Fibroblast of lung (primary cell): ENCODE results near the gene GCSAM. TPM values are rescaled to one million over a fixed set of nuclear protein-coding genes. Genes with fewer than 3 reads are reported as not detected.

Experiments
- DNase-seq, 2 donors: peaks; one replicate each; pipeline versions ENCODE4 v3.0.0 to v3.0.0-alpha.2; 2010; ENCODE audit warnings: low read depth in 2 of 2
- H2AFZ ChIP-seq: 2 replicates; pipeline ENCODE4 v1.5.1; 2012; ENCODE audit warnings: low read length, control low read depth, inconsistent platforms
- H3K27ac ChIP-seq: 2 replicates; pipeline ENCODE4 v1.5.1; 2011; ENCODE audit warnings: low read length, control low read depth; ENCODE audit not compliant: insufficient read depth
- H3K27me3 ChIP-seq: 2 replicates; pipeline ENCODE4 v1.5.1; 2011; ENCODE audit warnings: mild to moderate bottlenecking, low read length; ENCODE audit not compliant: control insufficient read depth, insufficient read depth
- H3K36me3 ChIP-seq: 2 replicates; pipeline ENCODE4 v1.5.1; 2011; ENCODE audit warnings: low read length; ENCODE audit not compliant: control insufficient read depth, insufficient read depth
- H3K4me1 ChIP-seq: 2 replicates; pipeline ENCODE4 v1.5.1; 2011; ENCODE audit warnings: low read length; ENCODE audit not compliant: control insufficient read depth, insufficient read depth; ENCODE audit errors: extremely low read depth
- H3K4me2 ChIP-seq: 2 replicates; pipeline ENCODE4 v1.5.1; 2011; ENCODE audit warnings: low read length, control low read depth; ENCODE audit not compliant: insufficient read depth; ENCODE audit errors: extremely low read depth
- H3K4me3 ChIP-seq, 4 experiments: fragments of 200-600 bp in 1 of 4; sonication (generic) in 1 of 4; replicated peaks in 1 of 4; 2 replicates each; pipeline ENCODE4 v1.5.1; 2011 to 2016; ENCODE audit warnings: low read length in 4 of 4, low read depth in 3 of 4, mild to moderate bottlenecking in 3 of 4, control low read depth in 2 of 4, inconsistent platforms in 1 of 4, mixed read lengths in 1 of 4; ENCODE audit not compliant: insufficient read depth in 1 of 4; ENCODE audit errors: control extremely low read depth in 1 of 4
- H3K79me2 ChIP-seq: 2 replicates; pipeline ENCODE4 v1.5.1; 2012; ENCODE audit warnings: mild to moderate bottlenecking, low read length, inconsistent platforms; ENCODE audit not compliant: control insufficient read depth, insufficient read depth
- H3K9ac ChIP-seq: 2 replicates; pipeline ENCODE4 v1.5.1; 2011; ENCODE audit warnings: mild to moderate bottlenecking, low read length, control low read depth; ENCODE audit not compliant: insufficient read depth
- H3K9me3 ChIP-seq: 2 replicates; pipeline ENCODE4 v1.5.1; 2012; ENCODE audit warnings: low read depth, low read length; ENCODE audit not compliant: control insufficient read depth, insufficient read depth
- H4K20me1 ChIP-seq: 2 replicates; pipeline ENCODE4 v1.5.1; 2011; ENCODE audit warnings: low read length; ENCODE audit not compliant: control insufficient read depth, insufficient read depth; ENCODE audit errors: extremely low read depth
- CTCF ChIP-seq, 2 donors: IDR thresholded peaks in 1 of 2; conservative IDR thresholded peaks in 1 of 2; 1 replicate in 1 of 2; 2 replicates in 1 of 2; pipeline ENCODE4 v1.5.1; 2011 to 2012; ENCODE audit warnings: low read length in 2 of 2, control low read depth in 1 of 2, inconsistent platforms in 1 of 2, low read depth in 1 of 2, mild to moderate bottlenecking in 1 of 2
- EZH2 ChIP-seq: IDR thresholded peaks from 2 replicates; pipeline ENCODE4 v1.5.1; 2012; ENCODE audit warnings: low read length, control low read depth, mild to moderate bottlenecking; ENCODE audit errors: missing control alignments
- polyA plus RNA-seq, 2 donors: library from polyadenylated mRNA; depleted of rRNA in 1 of 2; stranded (reverse) in 1 of 2; unstranded in 1 of 2; fragments of >200 nt; gene quantifications; 2 replicates each; pipeline ENCODE4 v1.2.1, GENCODE V29; 2011 to 2012; ENCODE audit warnings: missing spikeins in 1 of 2
- total RNA-seq: library from RNA; depleted of rRNA; stranded (reverse); fragments of >200 nt; gene quantifications from 2 replicates; pipeline ENCODE4 v1.2.1, GENCODE V29; 2014

GCSAM gene
- total and polyA plus RNA-seq, 2 donors (not counting 1 experiment from before 2014, with no cell fraction given) = not detected

GRCh38 chr3:112119962-112120836 lies 12.8 kb downstream of the GCSAM start:
- TF ChIP-seq CTCF (conservative IDR thresholded peaks at IDR 0.05 in 1 of 2, IDR thresholded peaks at IDR 0.05 in 1 of 2; ENCODE audit: low read depth in 1 of 2, low read length in 2 of 2) (no peak), EZH2 (no peak)
- Histone ChIP-seq H3K4me2 (no peak overlapping the region), H2AFZ (no peak overlapping the region), H3K4me1 (no peaks in the 10 kb centered on the region), H3K27me3 (no peaks in the 10 kb centered on the region), H3K4me3 (no peak overlapping the region), H3K79me2 (no peaks in the 10 kb centered on the region), H3K9ac (no peak overlapping the region), H3K36me3 (no peaks in the 10 kb centered on the region), H4K20me1 (no peaks in the 10 kb centered on the region), H3K9me3 (no peaks in the 10 kb centered on the region), H3K27ac (no peak overlapping the region)
- no peak for DNase-seq

GRCh38 chr3:112117841-112118571 lies 15.0 kb downstream of the GCSAM start:
- TF ChIP-seq EZH2 (no peak), CTCF (conservative IDR thresholded peaks at IDR 0.05 in 1 of 2, IDR thresholded peaks at IDR 0.05 in 1 of 2; ENCODE audit: low read depth in 1 of 2, low read length in 2 of 2) (no peak)
- H3K36me3 ChIP-seq = no peaks in the 10 kb centered on the region
- no peaks in the 10 kb centered on the region for H4K20me1 ChIP-seq
- no peak overlapping the region for H3K27ac ChIP-seq
- no peak overlapping the region for H3K9ac ChIP-seq
- DNase-seq = no peak
- H3K4me3 ChIP-seq = no peak overlapping the region
- no peak overlapping the region for H3K4me2 ChIP-seq
- H3K9me3 ChIP-seq = no peaks in the 10 kb centered on the region
- H3K79me2 ChIP-seq = no peaks in the 10 kb centered on the region
- no peaks in the 10 kb centered on the region for H3K4me1 ChIP-seq
- no peaks in the 10 kb centered on the region for H3K27me3 ChIP-seq
- no peak overlapping the region for H2AFZ ChIP-seq

- Histone ChIP-seq H3K27me3 (no peaks in the 10 kb centered on the region), H4K20me1 (no peaks in the 10 kb centered on the region), H3K4me1 (no peaks in the 10 kb centered on the region), H3K9ac (no peak overlapping the region), H3K36me3 (no peaks in the 10 kb centered on the region), H3K27ac (no peak overlapping the region), H3K4me2 (no peak overlapping the region), H3K4me3 (no peak overlapping the region), H3K9me3 (no peaks in the 10 kb centered on the region), H3K79me2 (no peaks in the 10 kb centered on the region), H2AFZ (no peak overlapping the region)
- no peak for DNase-seq
- TF ChIP-seq EZH2 = no peak
- TF ChIP-seq CTCF (conservative IDR thresholded peaks at IDR 0.05 in 1 of 2, IDR thresholded peaks at IDR 0.05 in 1 of 2; ENCODE audit: low read depth in 1 of 2, low read length in 2 of 2) = no peak
Observed at GRCh38 chr3:112117415-112117814, 15.6 kb downstream of the GCSAM start.
